A549 (cell line): ENCODE measurements around the gene TMEM145. TPM values are rescaled to one million over a fixed set of nuclear protein-coding genes. Genes with fewer than 3 reads are reported as not detected.
A peak's percentile ranks its signal among the peaks of the same experiment; 100 is the strongest.

Experiments
- CBX8 ChIP-seq: fragments of 200-600 bp; sonication (generic); IDR thresholded peaks from 2 replicates; pipeline ENCODE4 v1.6.1; 2016
- CEBPB ChIP-seq, 2 experiments: fragments of >200 bp in 1 of 2; sonication (Bioruptor Twin) in 1 of 2; formaldehyde crosslinking in 1 of 2; IDR thresholded peaks; 2 replicates each; pipeline ENCODE4 v1.6.1; 2012 to 2016
- CHD2 ChIP-seq: fragments of 150-350 bp; IDR thresholded peaks from 2 replicates; pipeline ENCODE4 v1.6.1; 2014; ENCODE audit warnings: low read length; ENCODE audit not compliant: partially characterized antibody
- CHD4 ChIP-seq: fragments of 200-600 bp; sonication (generic); IDR thresholded peaks from 2 replicates; pipeline ENCODE4 v1.6.1; 2016; ENCODE audit warnings: antibody characterized with exemption, mild to moderate bottlenecking, borderline replicate concordance
- EHF ChIP-seq: fragments of 250-450 bp; sonication (Bioruptor Pico); IDR thresholded peaks from 2 replicates; pipeline ENCODE4 v1.5.0; 2020; ENCODE audit warnings: mild to moderate bottlenecking
- ESRRA ChIP-seq: fragments of 150-350 bp; IDR thresholded peaks from 2 replicates; pipeline ENCODE4 v1.6.1; 2014; ENCODE audit warnings: mild to moderate bottlenecking, low read length, borderline replicate concordance
- FOSB ChIP-seq: fragments of 250-450 bp; sonication (Bioruptor Pico); IDR thresholded peaks from 2 replicates; pipeline ENCODE4 v1.5.0; 2020; ENCODE audit warnings: mild to moderate bottlenecking, moderate library complexity
- GATA3 ChIP-seq: IDR thresholded peaks from 2 replicates; pipeline ENCODE4 v1.6.1; 2012; ENCODE audit warnings: borderline replicate concordance
- HOXB13 ChIP-seq: fragments of 250-450 bp; sonication (Bioruptor Pico); IDR thresholded peaks from 2 replicates; pipeline ENCODE4 v1.5.0; 2020; ENCODE audit warnings: low read depth, mild to moderate bottlenecking, moderate library complexity
- JUN ChIP-seq, 2 experiments: fragments of >200 bp; sonication (Bioruptor Twin); formaldehyde crosslinking; IDR thresholded peaks; 2 replicates in 1 of 2; 3 replicates in 1 of 2; pipeline ENCODE4 v1.6.1; 2016 to 2017
- KDM1A ChIP-seq: fragments of 200-600 bp; sonication (generic); IDR thresholded peaks from 2 replicates; pipeline ENCODE4 v1.6.1; 2016; ENCODE audit warnings: low read depth, mild to moderate bottlenecking
- MAFK ChIP-seq: fragments of 450-650 bp; IDR thresholded peaks from 2 replicates; pipeline ENCODE4 v1.6.1; 2014; ENCODE audit not compliant: partially characterized antibody
- MAZ ChIP-seq: fragments of 150-350 bp; IDR thresholded peaks from 2 replicates; pipeline ENCODE4 v1.6.1; 2014; ENCODE audit warnings: antibody characterized with exemption, low read depth, low read length, borderline replicate concordance
- MYC ChIP-seq: IDR thresholded peaks from 2 replicates; pipeline ENCODE4 v1.6.1; 2012; ENCODE audit warnings: mild to moderate bottlenecking, inconsistent platforms, low read length, improper control_type of control experiment, borderline replicate concordance
- NFE2L2 ChIP-seq: fragments of 150-350 bp; conservative IDR thresholded peaks from 2 replicates; pipeline ENCODE4 v1.6.1; 2014; ENCODE audit warnings: low read length
- POLR2A ChIP-seq: IDR thresholded peaks from 2 replicates; pipeline ENCODE4 v1.6.1; 2012; ENCODE audit warnings: mild to moderate bottlenecking, low read length
- RARB ChIP-seq: fragments of 250-450 bp; sonication (Bioruptor Pico); IDR thresholded peaks from 2 replicates; pipeline ENCODE4 v1.8.0; 2021; ENCODE audit warnings: mild to moderate bottlenecking, moderate library complexity
- SMC3 ChIP-seq: fragments of >200 bp; sonication (Bioruptor Twin); formaldehyde crosslinking; IDR thresholded peaks from 3 replicates; pipeline ENCODE4 v1.6.1; 2018; ENCODE audit warnings: inconsistent platforms
- SREBF2 ChIP-seq: fragments of 450-650 bp; IDR thresholded peaks from 2 replicates; pipeline ENCODE4 v1.6.1; 2014; ENCODE audit warnings: mild to moderate bottlenecking, moderate library complexity
- TP53 ChIP-seq: fragments of 250-450 bp; sonication (Bioruptor Pico); IDR thresholded peaks from 2 replicates; pipeline ENCODE4 v1.5.0; 2021; ENCODE audit warnings: mild to moderate bottlenecking, moderate library complexity
- ZC3H11A ChIP-seq: fragments of 450-650 bp; IDR thresholded peaks from 2 replicates; pipeline ENCODE4 v1.6.1; 2014; ENCODE audit warnings: antibody characterized with exemption, mild to moderate bottlenecking
- ZSCAN20 ChIP-seq: fragments of 250-450 bp; sonication (Bioruptor Pico); IDR thresholded peaks from 2 replicates; pipeline ENCODE4 v1.8.0; 2022; ENCODE audit warnings: mild to moderate bottlenecking, moderate library complexity
- polyA plus RNA-seq, 4 experiments: library from polyadenylated mRNA; depleted of rRNA in 3 of 4; stranded (reverse); fragments of >200 nt; fragmentation: RNase III in 1 of 4; extraction: RNeasy Plus Mini Kit Qiagen cat#74134 plus additional on column Dnase treatment in 1 of 4; gene quantifications; 2 replicates in 3 of 4; 3 replicates in 1 of 4; pipeline ENCODE4 v1.2.3, GENCODE V29; 2011 to 2017
- TF ChIP-seq, protein P1 (sequence below): fragments of >200 bp; sonication (Bioruptor Twin); formaldehyde crosslinking; IDR thresholded peaks from 3 replicates; pipeline ENCODE4 v1.6.1; 2016
- TF ChIP-seq, protein P2 (sequence below): fragments of 250-450 bp; sonication (Bioruptor Pico); IDR thresholded peaks from 2 replicates; pipeline ENCODE4 v1.5.0; 2020; ENCODE audit warnings: low read depth, mild to moderate bottlenecking, moderate library complexity
- TF ChIP-seq, protein P3 (sequence below): fragments of 200-600 bp; sonication (generic); IDR thresholded peaks from 2 replicates; pipeline ENCODE4 v1.6.1; 2016; ENCODE audit warnings: antibody characterized with exemption, mild to moderate bottlenecking, moderate library complexity
- TF ChIP-seq, protein P4 (sequence below): fragments of >200 bp; sonication (Bioruptor Twin); formaldehyde crosslinking; IDR thresholded peaks from 3 replicates; pipeline ENCODE4 v1.5.1; 2016
- TF ChIP-seq, protein P5 (sequence below): fragments of 250-450 bp; sonication (Bioruptor Pico); IDR thresholded peaks from 2 replicates; pipeline ENCODE4 v1.5.0; 2021; ENCODE audit warnings: mild to moderate bottlenecking, moderate library complexity, borderline replicate concordance
- TF ChIP-seq, protein P6 (sequence below): fragments of 150-350 bp; IDR thresholded peaks from 2 replicates; pipeline ENCODE4 v1.6.1; 2014; ENCODE audit warnings: low read depth, mild to moderate bottlenecking, low read length

TMEM145 gene
- polyA plus RNA-seq, 2 of the 4 experiments (the other 2 are of a cell fraction), result 0.71 to 3.6 TPM

DNA sequence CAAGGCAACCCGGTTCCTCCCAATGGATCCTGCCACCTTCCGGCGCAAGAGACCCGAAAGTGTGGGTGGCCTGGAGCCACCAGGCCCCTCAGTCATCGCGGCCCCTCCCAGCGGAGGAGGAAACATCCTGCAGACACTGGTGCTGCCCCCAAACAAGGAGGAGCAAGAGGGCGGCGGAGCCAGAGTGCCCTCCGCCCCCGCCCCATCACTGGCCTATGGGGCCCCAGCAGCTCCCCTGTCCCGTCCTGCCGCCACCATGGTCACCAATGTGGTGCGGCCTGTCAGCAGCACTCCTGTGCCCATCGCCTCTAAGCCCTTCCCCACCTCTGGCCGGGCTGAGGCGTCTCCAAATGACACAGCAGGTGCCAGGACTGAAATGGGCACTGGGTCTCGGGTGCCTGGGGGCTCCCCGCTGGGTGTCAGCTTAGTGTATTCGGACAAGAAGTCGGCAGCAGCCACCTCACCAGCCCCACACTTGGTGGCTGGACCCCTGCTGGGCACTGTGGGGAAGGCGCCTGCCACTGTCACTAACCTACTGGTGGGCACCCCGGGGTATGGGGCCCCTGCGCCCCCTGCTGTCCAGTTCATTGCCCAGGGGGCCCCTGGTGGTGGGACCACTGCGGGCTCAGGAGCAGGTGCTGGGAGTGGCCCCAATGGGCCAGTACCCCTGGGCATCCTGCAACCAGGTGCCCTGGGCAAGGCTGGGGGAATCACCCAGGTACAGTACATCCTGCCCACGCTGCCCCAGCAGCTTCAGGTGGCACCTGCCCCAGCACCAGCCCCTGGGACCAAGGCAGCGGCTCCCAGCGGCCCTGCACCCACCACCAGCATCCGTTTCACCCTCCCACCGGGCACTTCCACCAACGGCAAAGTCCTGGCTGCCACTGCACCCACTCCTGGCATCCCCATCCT is 22.3 kb upstream of the TMEM145 start (continued):
- TF ChIP-seq, protein P1, sequence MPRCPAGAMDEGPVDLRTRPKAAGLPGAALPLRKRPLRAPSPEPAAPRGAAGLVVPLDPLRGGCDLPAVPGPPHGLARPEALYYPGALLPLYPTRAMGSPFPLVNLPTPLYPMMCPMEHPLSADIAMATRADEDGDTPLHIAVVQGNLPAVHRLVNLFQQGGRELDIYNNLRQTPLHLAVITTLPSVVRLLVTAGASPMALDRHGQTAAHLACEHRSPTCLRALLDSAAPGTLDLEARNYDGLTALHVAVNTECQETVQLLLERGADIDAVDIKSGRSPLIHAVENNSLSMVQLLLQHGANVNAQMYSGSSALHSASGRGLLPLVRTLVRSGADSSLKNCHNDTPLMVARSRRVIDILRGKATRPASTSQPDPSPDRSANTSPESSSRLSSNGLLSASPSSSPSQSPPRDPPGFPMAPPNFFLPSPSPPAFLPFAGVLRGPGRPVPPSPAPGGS, result no peak
- TF ChIP-seq SREBF2, result no peak
- TF ChIP-seq TP53 (CRISPR knock-in tag), result no peak
- TF ChIP-seq, protein P2, sequence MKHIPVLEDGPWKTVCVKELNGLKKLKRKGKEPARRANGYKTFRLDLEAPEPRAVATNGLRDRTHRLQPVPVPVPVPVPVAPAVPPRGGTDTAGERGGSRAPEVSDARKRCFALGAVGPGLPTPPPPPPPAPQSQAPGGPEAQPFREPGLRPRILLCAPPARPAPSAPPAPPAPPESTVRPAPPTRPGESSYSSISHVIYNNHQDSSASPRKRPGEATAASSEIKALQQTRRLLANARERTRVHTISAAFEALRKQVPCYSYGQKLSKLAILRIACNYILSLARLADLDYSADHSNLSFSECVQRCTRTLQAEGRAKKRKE (CRISPR knock-in tag), result no peak
- TF ChIP-seq SMC3, result peak; percentile 81
- no peak for TF ChIP-seq ZSCAN20 (CRISPR knock-in tag)
- no peak for TF ChIP-seq JUN (IDR thresholded peaks at IDR 0.05)
- no peak for TF ChIP-seq CHD2
- no peak for TF ChIP-seq KDM1A
- TF ChIP-seq, protein P3, sequence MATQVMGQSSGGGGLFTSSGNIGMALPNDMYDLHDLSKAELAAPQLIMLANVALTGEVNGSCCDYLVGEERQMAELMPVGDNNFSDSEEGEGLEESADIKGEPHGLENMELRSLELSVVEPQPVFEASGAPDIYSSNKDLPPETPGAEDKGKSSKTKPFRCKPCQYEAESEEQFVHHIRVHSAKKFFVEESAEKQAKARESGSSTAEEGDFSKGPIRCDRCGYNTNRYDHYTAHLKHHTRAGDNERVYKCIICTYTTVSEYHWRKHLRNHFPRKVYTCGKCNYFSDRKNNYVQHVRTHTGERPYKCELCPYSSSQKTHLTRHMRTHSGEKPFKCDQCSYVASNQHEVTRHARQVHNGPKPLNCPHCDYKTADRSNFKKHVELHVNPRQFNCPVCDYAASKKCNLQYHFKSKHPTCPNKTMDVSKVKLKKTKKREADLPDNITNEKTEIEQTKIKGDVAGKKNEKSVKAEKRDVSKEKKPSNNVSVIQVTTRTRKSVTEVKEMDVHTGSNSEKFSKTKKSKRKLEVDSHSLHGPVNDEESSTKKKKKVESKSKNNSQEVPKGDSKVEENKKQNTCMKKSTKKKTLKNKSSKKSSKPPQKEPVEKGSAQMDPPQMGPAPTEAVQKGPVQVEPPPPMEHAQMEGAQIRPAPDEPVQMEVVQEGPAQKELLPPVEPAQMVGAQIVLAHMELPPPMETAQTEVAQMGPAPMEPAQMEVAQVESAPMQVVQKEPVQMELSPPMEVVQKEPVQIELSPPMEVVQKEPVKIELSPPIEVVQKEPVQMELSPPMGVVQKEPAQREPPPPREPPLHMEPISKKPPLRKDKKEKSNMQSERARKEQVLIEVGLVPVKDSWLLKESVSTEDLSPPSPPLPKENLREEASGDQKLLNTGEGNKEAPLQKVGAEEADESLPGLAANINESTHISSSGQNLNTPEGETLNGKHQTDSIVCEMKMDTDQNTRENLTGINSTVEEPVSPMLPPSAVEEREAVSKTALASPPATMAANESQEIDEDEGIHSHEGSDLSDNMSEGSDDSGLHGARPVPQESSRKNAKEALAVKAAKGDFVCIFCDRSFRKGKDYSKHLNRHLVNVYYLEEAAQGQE, result no peak
- TF ChIP-seq MAFK, result no peak
- no peak for TF ChIP-seq GATA3
- no peak for TF ChIP-seq CEBPB (IDR thresholded peaks at IDR 0.05)
- TF ChIP-seq ESRRA, result no peak
- TF ChIP-seq NFE2L2, result no peak
- no peak for TF ChIP-seq RARB
- no peak for TF ChIP-seq ZC3H11A
- no peak for TF ChIP-seq EHF (CRISPR knock-in tag)
- no peak; the same call in 1 of the 2 replicates for TF ChIP-seq POLR2A
- TF ChIP-seq CBX8, result no peak
- no peak for TF ChIP-seq FOSB
- TF ChIP-seq HOXB13 (CRISPR knock-in tag), result no peak
- TF ChIP-seq MYC, result no peak
- peak; percentile 87 for TF ChIP-seq MAZ
- TF ChIP-seq, protein P4, sequence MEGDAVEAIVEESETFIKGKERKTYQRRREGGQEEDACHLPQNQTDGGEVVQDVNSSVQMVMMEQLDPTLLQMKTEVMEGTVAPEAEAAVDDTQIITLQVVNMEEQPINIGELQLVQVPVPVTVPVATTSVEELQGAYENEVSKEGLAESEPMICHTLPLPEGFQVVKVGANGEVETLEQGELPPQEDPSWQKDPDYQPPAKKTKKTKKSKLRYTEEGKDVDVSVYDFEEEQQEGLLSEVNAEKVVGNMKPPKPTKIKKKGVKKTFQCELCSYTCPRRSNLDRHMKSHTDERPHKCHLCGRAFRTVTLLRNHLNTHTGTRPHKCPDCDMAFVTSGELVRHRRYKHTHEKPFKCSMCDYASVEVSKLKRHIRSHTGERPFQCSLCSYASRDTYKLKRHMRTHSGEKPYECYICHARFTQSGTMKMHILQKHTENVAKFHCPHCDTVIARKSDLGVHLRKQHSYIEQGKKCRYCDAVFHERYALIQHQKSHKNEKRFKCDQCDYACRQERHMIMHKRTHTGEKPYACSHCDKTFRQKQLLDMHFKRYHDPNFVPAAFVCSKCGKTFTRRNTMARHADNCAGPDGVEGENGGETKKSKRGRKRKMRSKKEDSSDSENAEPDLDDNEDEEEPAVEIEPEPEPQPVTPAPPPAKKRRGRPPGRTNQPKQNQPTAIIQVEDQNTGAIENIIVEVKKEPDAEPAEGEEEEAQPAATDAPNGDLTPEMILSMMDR, result peak; percentile 88
- no peak for TF ChIP-seq CHD4
- TF ChIP-seq, protein P5, sequence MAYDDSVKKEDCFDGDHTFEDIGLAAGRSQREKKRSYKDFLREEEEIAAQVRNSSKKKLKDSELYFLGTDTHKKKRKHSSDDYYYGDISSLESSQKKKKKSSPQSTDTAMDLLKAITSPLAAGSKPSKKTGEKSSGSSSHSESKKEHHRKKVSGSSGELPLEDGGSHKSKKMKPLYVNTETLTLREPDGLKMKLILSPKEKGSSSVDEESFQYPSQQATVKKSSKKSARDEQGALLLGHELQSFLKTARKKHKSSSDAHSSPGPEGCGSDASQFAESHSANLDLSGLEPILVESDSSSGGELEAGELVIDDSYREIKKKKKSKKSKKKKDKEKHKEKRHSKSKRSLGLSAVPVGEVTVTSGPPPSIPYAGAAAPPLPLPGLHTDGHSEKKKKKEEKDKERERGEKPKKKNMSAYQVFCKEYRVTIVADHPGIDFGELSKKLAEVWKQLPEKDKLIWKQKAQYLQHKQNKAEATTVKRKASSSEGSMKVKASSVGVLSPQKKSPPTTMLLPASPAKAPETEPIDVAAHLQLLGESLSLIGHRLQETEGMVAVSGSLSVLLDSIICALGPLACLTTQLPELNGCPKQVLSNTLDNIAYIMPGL (CRISPR knock-in tag), result no peak
- TF ChIP-seq, protein P6, sequence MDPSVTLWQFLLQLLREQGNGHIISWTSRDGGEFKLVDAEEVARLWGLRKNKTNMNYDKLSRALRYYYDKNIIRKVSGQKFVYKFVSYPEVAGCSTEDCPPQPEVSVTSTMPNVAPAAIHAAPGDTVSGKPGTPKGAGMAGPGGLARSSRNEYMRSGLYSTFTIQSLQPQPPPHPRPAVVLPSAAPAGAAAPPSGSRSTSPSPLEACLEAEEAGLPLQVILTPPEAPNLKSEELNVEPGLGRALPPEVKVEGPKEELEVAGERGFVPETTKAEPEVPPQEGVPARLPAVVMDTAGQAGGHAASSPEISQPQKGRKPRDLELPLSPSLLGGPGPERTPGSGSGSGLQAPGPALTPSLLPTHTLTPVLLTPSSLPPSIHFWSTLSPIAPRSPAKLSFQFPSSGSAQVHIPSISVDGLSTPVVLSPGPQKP, result no peak
